ENCODE results near the gene HACD4. TPM values are rescaled to one million over a fixed set of nuclear protein-coding genes. Genes with fewer than 3 reads are reported as not detected.

Gene HACD4
- total and polyA plus RNA-seq, 2 donors (not counting 3 experiments of a cell fraction or from before 2014, with no cell fraction given) = 1.3 to 1.4 TPM

DNA sequence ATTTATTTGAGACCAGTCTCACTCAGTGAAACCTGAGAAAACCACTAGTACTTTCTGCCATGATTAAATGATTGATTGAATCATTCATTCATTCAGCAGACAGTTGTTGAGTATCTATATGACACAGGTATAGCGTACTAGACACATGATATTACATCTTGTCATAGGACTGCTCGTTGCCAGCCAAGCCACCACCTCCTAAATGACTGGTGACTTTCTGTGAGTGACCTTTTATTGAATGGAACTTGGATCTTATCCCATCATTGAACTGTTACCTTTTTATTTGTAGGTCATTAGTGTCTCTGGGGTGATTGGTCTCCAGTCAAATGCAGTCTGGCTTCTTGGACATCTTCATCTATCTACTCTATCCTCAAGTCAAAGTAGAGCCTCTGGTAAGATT, 80.7 kb downstream of the HACD4 start:
- no peak overlapping the region for H3K4me2 ChIP-seq (ENCODE audit: insufficient read depth, low read length)
- POLR2A ChIA-PET = no interaction called here
- no peaks in the 10 kb centered on the region for H3K9me1 ChIP-seq (replicated peaks; ENCODE audit: control insufficient read depth, extremely low read depth, insufficient read depth, low read length)
- no peak overlapping the region for H3K27ac ChIP-seq (ENCODE audit: insufficient read depth, low read depth, low read length)
- CTCF ChIA-PET = interaction anchor here (2.3 kb wide), 1 partner anchor 160 kb away, joined by 11 read pairs; no protein-coding TSS in a partner anchor
- no peak overlapping the region for H3K9ac ChIP-seq (replicated peaks; ENCODE audit: extremely low read depth, insufficient read depth, low read length)
- H2AFZ ChIP-seq (ENCODE audit: low read depth, low read length) = no peak overlapping the region
- BruUV-seq (replicated peaks) = no TSS peak
- TF ChIP-seq POLR2A (IDR thresholded peaks at IDR 0.05; ENCODE audit: low read depth, low read length) = no peak
- TF ChIP-seq MYC (IDR thresholded peaks at IDR 0.05; ENCODE audit: low read depth, low read length) = no peak
- no peak for TF ChIP-seq FOS (IDR thresholded peaks at IDR 0.05; ENCODE audit: borderline replicate concordance, insufficient read depth, low read length)
- no peak for TF ChIP-seq JUN (IDR thresholded peaks at IDR 0.05; ENCODE audit: borderline replicate concordance, insufficient read depth, insufficient read length, low read depth)
- TF ChIP-seq EZH2 (IDR thresholded peaks at IDR 0.05; ENCODE audit: borderline replicate concordance, low read depth, low read length, severe bottlenecking) = no peak
- TF ChIP-seq, protein P1, sequence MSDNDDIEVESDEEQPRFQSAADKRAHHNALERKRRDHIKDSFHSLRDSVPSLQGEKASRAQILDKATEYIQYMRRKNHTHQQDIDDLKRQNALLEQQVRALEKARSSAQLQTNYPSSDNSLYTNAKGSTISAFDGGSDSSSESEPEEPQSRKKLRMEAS (IDR thresholded peaks at IDR 0.05; ENCODE audit: insufficient read depth, insufficient read length) = no peak
- TF ChIP-seq GATA2 (IDR thresholded peaks at IDR 0.05; ENCODE audit: insufficient read depth, insufficient read length, low read depth, low read length) = no peak
- TF ChIP-seq, protein P2, sequence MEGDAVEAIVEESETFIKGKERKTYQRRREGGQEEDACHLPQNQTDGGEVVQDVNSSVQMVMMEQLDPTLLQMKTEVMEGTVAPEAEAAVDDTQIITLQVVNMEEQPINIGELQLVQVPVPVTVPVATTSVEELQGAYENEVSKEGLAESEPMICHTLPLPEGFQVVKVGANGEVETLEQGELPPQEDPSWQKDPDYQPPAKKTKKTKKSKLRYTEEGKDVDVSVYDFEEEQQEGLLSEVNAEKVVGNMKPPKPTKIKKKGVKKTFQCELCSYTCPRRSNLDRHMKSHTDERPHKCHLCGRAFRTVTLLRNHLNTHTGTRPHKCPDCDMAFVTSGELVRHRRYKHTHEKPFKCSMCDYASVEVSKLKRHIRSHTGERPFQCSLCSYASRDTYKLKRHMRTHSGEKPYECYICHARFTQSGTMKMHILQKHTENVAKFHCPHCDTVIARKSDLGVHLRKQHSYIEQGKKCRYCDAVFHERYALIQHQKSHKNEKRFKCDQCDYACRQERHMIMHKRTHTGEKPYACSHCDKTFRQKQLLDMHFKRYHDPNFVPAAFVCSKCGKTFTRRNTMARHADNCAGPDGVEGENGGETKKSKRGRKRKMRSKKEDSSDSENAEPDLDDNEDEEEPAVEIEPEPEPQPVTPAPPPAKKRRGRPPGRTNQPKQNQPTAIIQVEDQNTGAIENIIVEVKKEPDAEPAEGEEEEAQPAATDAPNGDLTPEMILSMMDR (IDR thresholded peaks at IDR 0.05; ENCODE audit: extremely low read depth in 1 of 2, insufficient read depth in 1 of 2, low read depth in 1 of 2, low read length in 2 of 2) = no peak
- no peak for TF ChIP-seq POLR2AphosphoS5 (IDR thresholded peaks at IDR 0.05; ENCODE audit: insufficient read depth, low read depth, low read length)
- no peak for DNase-seq (ENCODE audit: low read depth, low spot score)
- H3K27me3 ChIP-seq (ENCODE audit: control insufficient read depth in 2 of 2, insufficient read depth in 2 of 2, low read length in 2 of 2) = no peaks in the 10 kb centered on the region
- H3K36me3 ChIP-seq (ENCODE audit: control insufficient read depth in 2 of 2, extremely low read depth in 1 of 2, insufficient read depth in 2 of 2, low read length in 2 of 2) = peaks cover 3 to 7% of the 10 kb centered on the region in 2 experiments
- H3K4me3 ChIP-seq (replicated peaks in 1 of 3; ENCODE audit: insufficient read depth in 1 of 3, low read depth in 1 of 3, low read length in 3 of 3) = no peak overlapping the region
- no peaks in the 10 kb centered on the region for H3K9me3 ChIP-seq (replicated peaks; ENCODE audit: control insufficient read depth, insufficient read depth, low read length)
- intact Hi-C loops (cut with micrococcal nuclease) (no loop called here), dilution Hi-C loops (cut with MboI; ENCODE audit: extremely low pct_ligation_motif_present, low sequenced_read_pairs) (no loop called here)
- H3K4me1 ChIP-seq (ENCODE audit: control insufficient read depth, extremely low read depth, insufficient read depth, low read length) = no peaks in the 10 kb centered on the region
- FAIRE-seq = no peak
- H4K20me1 ChIP-seq (replicated peaks; ENCODE audit: control insufficient read depth, extremely low read depth, insufficient read depth, low read length) = no peaks in the 10 kb centered on the region
- no peaks in the 10 kb centered on the region for H3K79me2 ChIP-seq (ENCODE audit: control insufficient read depth, insufficient read depth, low read length)

Other genes with a start within 250 kb of the HACD4 start
- not detected in 2 replicates for gene IFNB1, start 46.3 kb upstream of the HACD4 start, total RNA-seq
- not detected in 2 replicates for gene IFNB1, start 46.3 kb upstream of the HACD4 start, polyA plus RNA-seq
- gene IFNW1, start 110.2 kb upstream of the HACD4 start, total RNA-seq = not detected in 2 replicates
- not detected in 2 replicates for gene IFNW1, start 110.2 kb upstream of the HACD4 start, polyA plus RNA-seq
- not detected in 2 replicates for gene IFNA21, start 135.0 kb upstream of the HACD4 start, total RNA-seq
- gene IFNA21, start 135.0 kb upstream of the HACD4 start, polyA plus RNA-seq = not detected in 2 replicates
- not detected in 2 replicates for gene IFNA4, start 155.9 kb upstream of the HACD4 start, total RNA-seq
- gene IFNA4, start 155.9 kb upstream of the HACD4 start, polyA plus RNA-seq = not detected in 2 replicates
- gene IFNA7, start 170.6 kb upstream of the HACD4 start, total RNA-seq = not detected in 2 replicates
- not detected in 2 replicates for gene IFNA7, start 170.6 kb upstream of the HACD4 start, polyA plus RNA-seq
- gene IFNA10, start 175.5 kb upstream of the HACD4 start, total RNA-seq = not detected in 2 replicates
- not detected in 2 replicates for gene IFNA10, start 175.5 kb upstream of the HACD4 start, polyA plus RNA-seq
- gene IFNA16, start 185.7 kb upstream of the HACD4 start, total RNA-seq = not detected in 2 replicates
- not detected in 2 replicates for gene IFNA16, start 185.7 kb upstream of the HACD4 start, polyA plus RNA-seq
- gene IFNA17, start 196.6 kb upstream of the HACD4 start, total RNA-seq = not detected in 2 replicates
- gene IFNA17, start 196.6 kb upstream of the HACD4 start, polyA plus RNA-seq = not detected in 2 replicates
- not detected in 2 replicates for gene IFNA14, start 208.4 kb upstream of the HACD4 start, total RNA-seq
- not detected in 2 replicates for gene IFNA14, start 208.4 kb upstream of the HACD4 start, polyA plus RNA-seq